Naive thymus-derived CD4-positive, alpha-beta T cell (primary cell): Measurements from ENCODE around the gene KCNQ5. TPM values are rescaled to one million over a fixed set of nuclear protein-coding genes. Genes with fewer than 3 reads are reported as not detected.

ENCODE experiments used
- ATAC-seq: fragments of 150-1000 bp; cut with Tn5 transposase; 2 replicates; pipeline ENCODE4 v1.10.0; 2021; ENCODE audit warnings: mild to moderate bottlenecking, moderate library complexity
- CTCF ChIA-PET: fragments of 350-600 bp; sonication (Branson Sonifier 250); formaldehyde crosslinking; loops from one replicate; lab custom pipeline; 2021; ENCODE audit warnings: antibody characterized with exemption; lab: Charles Lee
- POLR2A ChIA-PET: fragments of 350-600 bp; sonication (Branson Sonifier 250); formaldehyde crosslinking; loops from one replicate; lab custom pipeline; 2021; ENCODE audit warnings: antibody characterized with exemption, inconsistent platforms; lab: Charles Lee
- DNase-seq, 9 donors: peaks; one replicate each; pipeline versions ENCODE4 v3.0.0 to v3.0.0-alpha.2; 2020 to 2022; ENCODE audit warnings: mixed read lengths in 1 of 9
- H3K27ac ChIP-seq: one replicate; pipeline ENCODE4 v1.7.0; 2013; ENCODE audit warnings: mild to moderate bottlenecking, low read depth, low read length, moderate library complexity
- H3K27me3 ChIP-seq, 2 donors: one replicate each; pipeline ENCODE4 v1.7.0; 2013; ENCODE audit warnings: low read length in 2 of 2, mild to moderate bottlenecking in 2 of 2, moderate library complexity in 2 of 2; ENCODE audit not compliant: control insufficient read depth in 2 of 2, insufficient read depth in 2 of 2
- H3K36me3 ChIP-seq, 3 experiments: 1 replicate in 2 of 3; 2 replicates in 1 of 3; pipeline ENCODE4 v1.7.0; 2013; ENCODE audit warnings: low read length in 3 of 3, mild to moderate bottlenecking in 3 of 3, moderate library complexity in 1 of 3; ENCODE audit not compliant: insufficient read depth in 3 of 3, control insufficient read depth in 2 of 3
- H3K4me1 ChIP-seq, 2 donors: one replicate each; pipeline ENCODE4 v1.7.0; 2013; ENCODE audit warnings: low read length in 2 of 2, mild to moderate bottlenecking in 2 of 2, moderate library complexity in 1 of 2; ENCODE audit not compliant: control insufficient read depth in 2 of 2, insufficient read depth in 2 of 2
- H3K4me3 ChIP-seq: 2 replicates; pipeline ENCODE4 v1.7.0; 2013; ENCODE audit warnings: mild to moderate bottlenecking, low read length
- H3K9me3 ChIP-seq, 3 experiments: 1 replicate in 2 of 3; 2 replicates in 1 of 3; pipeline ENCODE4 v1.7.0; 2013; ENCODE audit warnings: low read length in 3 of 3; ENCODE audit not compliant: control insufficient read depth in 2 of 3
- H3K27ac Mint-ChIP-seq, 9 donors: one replicate each; pipeline ENCODE4 v1.8.0; 2020 to 2022; ENCODE audit warnings: mixed read lengths in 9 of 9, mild to moderate bottlenecking in 8 of 9, moderate library complexity in 5 of 9, inconsistent platforms in 2 of 9
- H3K27me3 Mint-ChIP-seq, 5 donors: one replicate each; pipeline ENCODE4 v1.8.0; 2021 to 2022; ENCODE audit warnings: mixed read lengths in 5 of 5, mild to moderate bottlenecking in 1 of 5
- H3K36me3 Mint-ChIP-seq, 5 donors: one replicate each; pipeline ENCODE4 v1.8.0; 2020 to 2022; ENCODE audit warnings: mixed read lengths in 5 of 5, mild to moderate bottlenecking in 3 of 5, inconsistent platforms in 1 of 5
- H3K4me1 Mint-ChIP-seq, 7 donors: one replicate each; pipeline ENCODE4 v1.8.0; 2020 to 2022; ENCODE audit warnings: mixed read lengths in 7 of 7, mild to moderate bottlenecking in 3 of 7, inconsistent platforms in 1 of 7
- H3K4me3 Mint-ChIP-seq, 10 donors: one replicate each; pipeline ENCODE4 v1.8.0; 2020 to 2022; ENCODE audit warnings: mild to moderate bottlenecking in 10 of 10, mixed read lengths in 10 of 10, moderate library complexity in 6 of 10, inconsistent platforms in 2 of 10
- H3K9me3 Mint-ChIP-seq, 11 donors: one replicate each; pipeline ENCODE4 v1.8.0; 2020 to 2022; ENCODE audit warnings: mixed read lengths in 11 of 11, mild to moderate bottlenecking in 4 of 11, inconsistent platforms in 1 of 11, moderate library complexity in 1 of 11
- intact Hi-C, 2 donors: fragments of 100-400 bp; cut with micrococcal nuclease; formaldehyde crosslinking; loops; one replicate each; pipeline ENCODE4 v1.15.1; 2023
- polyA plus RNA-seq, 2 donors: library from polyadenylated mRNA; unstranded; fragments of 300-500 nt; fragmentation: Illumina TruSeq; gene quantifications; one replicate each; pipeline ENCODE4 v1.2.3, GENCODE V29; 2021
- total RNA-seq, 6 experiments: library from RNA in 5 of 6; stranded (reverse) in 5 of 6; gene quantifications; 1 replicate in 5 of 6; 2 replicates in 1 of 6; pipeline ENCODE4 v1.2.3 and lab custom pipeline; 2021 to 2026

KCNQ5 gene
- total and polyA plus RNA-seq, 7 experiments from 2014 or later = 2.3 to 18.3 (median 7.2) TPM

- no peaks in the 10 kb centered on the region for H3K9me3 ChIP-seq
- no peak overlapping the region for H3K4me3 ChIP-seq
- H3K36me3 ChIP-seq = no peaks in the 10 kb centered on the region
- Mint-ChIP-seq H3K4me3 (no peak overlapping the region), H3K4me1 (peaks cover 0 to 12% (median 0%) of the 10 kb centered on the region in 7 donors), H3K27ac (no peak overlapping the region), H3K9me3 (no peaks in the 10 kb centered on the region), H3K36me3 (peaks cover 0 to 5% (median 0%) of the 10 kb centered on the region in 5 donors), H3K27me3 (no peaks in the 10 kb centered on the region)
- intact Hi-C loops = no loop called here
- H3K27ac ChIP-seq = no peak overlapping the region
- DNase-seq (no peak), ATAC-seq (no peak)
- CTCF ChIA-PET = no interaction called here
- no peaks in the 10 kb centered on the region for H3K27me3 ChIP-seq
- H3K4me1 ChIP-seq = no peaks in the 10 kb centered on the region
- POLR2A ChIA-PET = no interaction called here
These were observed 295.0 kb downstream of the KCNQ5 start for GRCh38 chr6:72916906-72917305.

- no peak overlapping the region for H3K4me3 Mint-ChIP-seq
- no peak overlapping the region for H3K4me3 ChIP-seq
- no peaks in the 10 kb centered on the region for H3K36me3 ChIP-seq
- peaks cover 0 to 5% (median 0%) of the 10 kb centered on the region in 7 donors for H3K4me1 Mint-ChIP-seq
- H3K9me3 ChIP-seq = no peaks in the 10 kb centered on the region
- no peaks in the 10 kb centered on the region for H3K27me3 ChIP-seq
- no peaks in the 10 kb centered on the region for H3K4me1 ChIP-seq
- ATAC-seq = no peak
- intact Hi-C loops = no loop called here
- peaks cover 0 to 4% (median 0%) of the 10 kb centered on the region in 5 donors for H3K36me3 Mint-ChIP-seq
- ChIA-PET CTCF (no interaction called here), POLR2A (no interaction called here)
- H3K27ac ChIP-seq = no peak overlapping the region
- H3K9me3 Mint-ChIP-seq = no peaks in the 10 kb centered on the region
- no peak for DNase-seq
- no peaks in the 10 kb centered on the region for H3K27me3 Mint-ChIP-seq
- H3K27ac Mint-ChIP-seq = no peak overlapping the region
These were observed 300.5 kb downstream of the KCNQ5 start for GRCh38 chr6:72922401-72922800.

- ATAC-seq (no peak), DNase-seq (no peak)
- Mint-ChIP-seq H3K4me1 (peaks cover 0 to 5% (median 0%) of the 10 kb centered on the region in 7 donors), H3K9me3 (no peaks in the 10 kb centered on the region), H3K27ac (no peak overlapping the region), H3K27me3 (no peaks in the 10 kb centered on the region), H3K36me3 (peaks cover 0 to 4% (median 0%) of the 10 kb centered on the region in 5 donors), H3K4me3 (no peak overlapping the region)
- no peaks in the 10 kb centered on the region for H3K27me3 ChIP-seq
- H3K9me3 ChIP-seq = no peaks in the 10 kb centered on the region
- no peaks in the 10 kb centered on the region for H3K4me1 ChIP-seq
- intact Hi-C loops = no loop called here
- ChIA-PET CTCF (no interaction called here), POLR2A (no interaction called here)
- no peak overlapping the region for H3K27ac ChIP-seq
- H3K36me3 ChIP-seq = no peaks in the 10 kb centered on the region
- no peak overlapping the region for H3K4me3 ChIP-seq
These were observed 303.3 kb downstream of the KCNQ5 start for GRCh38 chr6:72925136-72925535.

- DNase-seq (no peak), ATAC-seq (no peak)
- Histone ChIP-seq H3K27me3 (no peaks in the 10 kb centered on the region), H3K36me3 (no peaks in the 10 kb centered on the region), H3K9me3 (no peaks in the 10 kb centered on the region), H3K27ac (no peak overlapping the region), H3K4me3 (no peak overlapping the region), H3K4me1 (no peaks in the 10 kb centered on the region)
- ChIA-PET POLR2A (no interaction called here), CTCF (interaction anchor here (0.7 kb wide), 1 partner anchor 1483 kb away, joined by 3 read pairs; no protein-coding TSS in a partner anchor)
- no peaks in the 10 kb centered on the region for H3K27me3 Mint-ChIP-seq
- H3K27ac Mint-ChIP-seq = no peak overlapping the region
- H3K9me3 Mint-ChIP-seq = no peaks in the 10 kb centered on the region
- H3K4me1 Mint-ChIP-seq = peaks cover 0 to 5% (median 0%) of the 10 kb centered on the region in 7 donors
- no peak overlapping the region for H3K4me3 Mint-ChIP-seq
- intact Hi-C loops = no loop called here
- H3K36me3 Mint-ChIP-seq = peaks cover 0 to 5% (median 0%) of the 10 kb centered on the region in 5 donors
These were observed 308.8 kb downstream of the KCNQ5 start for GRCh38 chr6:72930556-72931132.

GRCh38 chr6:72931325-72931887, 309.5 kb downstream of the KCNQ5 start:
- intact Hi-C loops = no loop called here
- H3K27me3 Mint-ChIP-seq = no peaks in the 10 kb centered on the region
- H3K4me3 Mint-ChIP-seq = no peak overlapping the region
- no peaks in the 10 kb centered on the region for H3K9me3 Mint-ChIP-seq
- ATAC-seq = no peak
- POLR2A ChIA-PET = no interaction called here
- H3K27ac Mint-ChIP-seq = no peak overlapping the region
- H3K9me3 ChIP-seq = no peaks in the 10 kb centered on the region
- no peaks in the 10 kb centered on the region for H3K4me1 ChIP-seq
- H3K4me1 Mint-ChIP-seq = peaks cover 0 to 7% (median 0%) of the 10 kb centered on the region in 7 donors
- H3K27ac ChIP-seq = no peak overlapping the region
- CTCF ChIA-PET = interaction anchor here (0.5 to 0.6 kb wide), 2 partner anchors 162 to 619 kb away, joined by 3 to 4 read pairs; no protein-coding TSS in a partner anchor
- no peaks in the 10 kb centered on the region for H3K27me3 ChIP-seq
- peaks cover 0 to 9% (median 0%) of the 10 kb centered on the region in 5 donors for H3K36me3 Mint-ChIP-seq
- H3K36me3 ChIP-seq = no peaks in the 10 kb centered on the region
- DNase-seq = no peak
- no peak overlapping the region for H3K4me3 ChIP-seq

- ChIA-PET CTCF (no interaction called here), POLR2A (no interaction called here)
- DNase-seq (no peak), ATAC-seq (no peak)
- H3K36me3 ChIP-seq = no peaks in the 10 kb centered on the region
- no peaks in the 10 kb centered on the region for H3K27me3 ChIP-seq
- intact Hi-C loops = no loop called here
- no peaks in the 10 kb centered on the region for H3K27me3 Mint-ChIP-seq
- peaks cover 0 to 9% (median 0%) of the 10 kb centered on the region in 5 donors for H3K36me3 Mint-ChIP-seq
- no peaks in the 10 kb centered on the region for H3K4me1 ChIP-seq
- no peak overlapping the region for H3K27ac Mint-ChIP-seq
- H3K4me3 Mint-ChIP-seq = no peak overlapping the region
- H3K4me1 Mint-ChIP-seq = peaks cover 0 to 13% (median 0%) of the 10 kb centered on the region in 7 donors
- H3K4me3 ChIP-seq = no peak overlapping the region
- H3K9me3 ChIP-seq = no peaks in the 10 kb centered on the region
- H3K9me3 Mint-ChIP-seq = no peaks in the 10 kb centered on the region
- no peak overlapping the region for H3K27ac ChIP-seq
These were observed 311.4 kb downstream of the KCNQ5 start for GRCh38 chr6:72933233-72933632.
